HG03135 (cell line): ENCODE data around the gene SHB.

Experiments used
- ATAC-seq: cut with Tn5 transposase; IDR thresholded peaks from one replicate; pipeline ENCODE4 v1.9.1; 2021; ENCODE audit warnings: mild to moderate bottlenecking, moderate library complexity; ENCODE audit not compliant: unreplicated experiment

The SHB gene, protein sequence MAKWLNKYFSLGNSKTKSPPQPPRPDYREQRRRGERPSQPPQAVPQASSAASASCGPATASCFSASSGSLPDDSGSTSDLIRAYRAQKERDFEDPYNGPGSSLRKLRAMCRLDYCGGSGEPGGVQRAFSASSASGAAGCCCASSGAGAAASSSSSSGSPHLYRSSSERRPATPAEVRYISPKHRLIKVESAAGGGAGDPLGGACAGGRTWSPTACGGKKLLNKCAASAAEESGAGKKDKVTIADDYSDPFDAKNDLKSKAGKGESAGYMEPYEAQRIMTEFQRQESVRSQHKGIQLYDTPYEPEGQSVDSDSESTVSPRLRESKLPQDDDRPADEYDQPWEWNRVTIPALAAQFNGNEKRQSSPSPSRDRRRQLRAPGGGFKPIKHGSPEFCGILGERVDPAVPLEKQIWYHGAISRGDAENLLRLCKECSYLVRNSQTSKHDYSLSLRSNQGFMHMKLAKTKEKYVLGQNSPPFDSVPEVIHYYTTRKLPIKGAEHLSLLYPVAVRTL

DNA sequence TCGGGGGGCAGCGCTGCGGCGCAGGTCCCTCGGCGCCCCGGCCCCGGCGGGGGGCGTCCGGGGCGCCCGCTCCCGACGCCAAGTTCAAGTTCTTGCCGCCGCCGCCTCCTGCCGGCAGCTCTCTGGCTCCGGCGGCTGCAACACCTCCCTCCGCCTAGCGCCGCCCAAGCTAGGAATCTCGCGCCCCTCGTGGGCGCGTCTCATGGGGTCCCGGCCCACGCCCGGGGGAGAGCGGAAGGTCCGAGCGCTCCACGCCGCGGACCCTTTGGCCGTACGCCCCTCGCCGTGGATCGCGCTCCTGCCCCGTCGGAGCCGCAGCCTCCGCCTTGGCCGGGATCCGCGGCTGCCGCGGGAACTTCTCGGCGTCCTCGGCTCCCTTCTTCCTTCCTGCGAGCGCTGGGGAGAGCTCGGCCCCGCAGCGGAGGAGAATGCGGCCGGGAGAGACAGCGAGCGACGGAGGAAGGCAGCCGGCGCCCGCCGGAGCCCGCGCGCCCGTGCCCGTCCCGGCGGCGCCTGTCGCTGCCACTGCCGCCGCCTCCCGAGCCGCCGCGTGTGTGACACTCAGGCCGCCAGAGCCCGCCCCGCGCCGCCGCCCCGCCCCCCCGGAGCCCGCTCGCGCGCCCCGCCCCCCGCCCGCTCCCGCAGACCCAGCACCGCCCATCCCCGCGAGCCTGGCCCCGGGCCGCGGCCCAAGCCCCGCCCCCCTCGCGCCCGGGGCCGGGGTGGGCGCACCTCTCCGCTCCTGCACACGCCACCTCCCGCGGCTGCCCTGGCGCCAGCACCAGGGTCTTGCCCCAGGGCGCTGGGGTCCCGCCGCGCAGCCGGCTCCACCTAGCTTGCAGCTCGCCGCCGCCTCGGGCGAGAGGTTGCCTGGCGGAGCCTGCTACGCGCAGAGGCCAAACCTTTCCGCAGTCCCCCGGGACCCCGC is at the start of gene SHB:
Gene SHB (minus strand): TSS at position 527 of the 928 bp plus-strand sequence. CDS start 582 bp downstream, outside the sequence.
- peak; percentile 44 for ATAC-seq

DNA sequence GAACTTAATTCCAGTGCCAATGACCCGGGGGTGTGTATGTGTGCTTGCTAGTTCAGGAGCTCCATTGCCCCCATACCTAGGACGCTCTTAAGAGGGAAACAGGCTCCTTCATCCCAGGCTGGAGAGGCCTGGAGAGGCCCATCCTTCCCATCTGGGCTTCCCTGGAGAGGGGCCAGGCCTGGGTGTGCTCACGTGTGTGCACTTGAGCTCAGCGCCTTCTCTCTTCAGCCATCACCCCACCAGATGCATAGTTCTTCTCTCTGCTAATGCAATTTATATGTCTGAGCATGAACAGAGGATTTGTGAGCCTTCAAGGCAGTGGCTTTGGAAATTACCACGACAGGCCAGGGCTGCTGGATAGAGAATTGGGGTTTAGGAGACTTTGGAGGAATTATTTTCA is 48.6 kb upstream of the SHB start:
- no peak for ATAC-seq

DNA sequence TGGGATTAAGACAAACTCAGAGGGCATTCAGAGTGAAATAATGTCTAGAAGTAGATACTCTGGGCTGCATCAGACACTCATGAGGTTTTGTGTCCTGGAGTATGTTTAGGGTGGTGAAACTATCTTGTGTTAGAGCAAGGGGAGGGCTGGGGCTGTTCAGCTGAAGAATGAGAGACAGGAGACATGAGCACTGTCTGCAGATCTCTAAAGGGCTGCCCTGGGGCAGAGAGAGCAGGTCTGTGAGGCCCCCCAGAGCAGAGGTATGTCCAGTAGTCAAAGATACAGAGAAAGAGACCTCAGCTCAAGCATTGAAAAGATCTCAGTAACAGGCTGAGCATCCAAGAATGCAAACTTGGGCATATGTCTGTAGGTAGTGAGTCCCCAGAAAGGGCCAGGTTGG is 45.9 kb upstream of the SHB start:
- no peak for ATAC-seq

DNA sequence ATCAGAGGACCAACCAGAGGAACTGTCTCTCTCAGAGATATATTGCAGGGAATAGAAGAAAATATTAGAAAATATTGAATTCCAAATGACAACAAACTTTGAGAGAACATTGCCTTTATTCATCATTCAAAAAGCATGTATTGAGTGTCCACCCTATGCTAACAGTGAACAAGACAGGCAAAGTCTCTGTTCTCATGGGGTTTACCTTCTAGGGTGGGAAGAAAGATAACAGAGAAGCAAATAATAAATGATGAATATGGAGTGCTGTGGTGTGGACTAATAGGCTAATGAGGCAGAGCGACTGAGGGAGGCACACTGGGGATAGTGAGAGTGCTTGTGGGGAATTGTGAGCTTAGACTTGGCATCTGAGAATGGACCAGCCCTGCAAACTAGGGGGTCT is 43.4 kb upstream of the SHB start:
- no peak for ATAC-seq

DNA sequence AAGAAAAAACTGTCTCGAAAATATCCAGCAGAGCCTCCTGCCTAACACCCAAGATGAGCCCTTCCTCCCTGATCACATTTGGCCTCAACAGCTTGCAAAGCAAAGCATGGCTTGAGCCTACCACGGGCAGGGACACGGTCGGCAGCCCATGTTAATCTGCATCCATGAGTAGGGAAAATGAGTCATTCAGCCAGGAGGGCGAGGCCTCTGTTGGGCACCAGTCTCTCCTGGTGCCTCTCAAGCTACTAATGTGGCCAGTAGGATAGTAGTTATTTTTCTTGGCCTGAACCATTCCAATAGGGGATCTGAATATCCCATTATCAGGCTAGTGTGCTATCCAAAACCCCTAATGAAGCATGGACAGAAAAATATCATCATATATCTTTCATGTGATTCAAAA is 43.0 kb upstream of the SHB start:
- ATAC-seq, result no peak

DNA sequence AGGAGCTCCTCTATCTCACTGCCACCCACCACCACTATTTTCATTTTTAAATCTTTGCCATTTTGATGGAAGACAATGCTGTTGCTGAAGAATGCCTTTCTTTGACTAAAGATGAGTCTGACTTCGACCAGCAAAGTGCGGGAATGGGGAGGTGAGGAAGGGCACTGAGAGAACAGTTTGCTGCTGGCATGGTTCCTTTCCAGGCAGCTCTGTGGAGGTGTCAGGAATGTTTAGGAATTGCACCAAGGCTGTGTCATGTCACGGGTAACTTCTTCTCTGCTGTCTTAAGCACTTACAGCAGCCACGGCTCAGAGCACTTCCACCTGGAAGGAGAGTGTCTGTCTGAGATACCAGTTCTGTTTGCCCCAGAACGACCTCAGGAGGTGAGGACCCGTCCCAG is 41.4 kb upstream of the SHB start:
- ATAC-seq, result no peak

DNA sequence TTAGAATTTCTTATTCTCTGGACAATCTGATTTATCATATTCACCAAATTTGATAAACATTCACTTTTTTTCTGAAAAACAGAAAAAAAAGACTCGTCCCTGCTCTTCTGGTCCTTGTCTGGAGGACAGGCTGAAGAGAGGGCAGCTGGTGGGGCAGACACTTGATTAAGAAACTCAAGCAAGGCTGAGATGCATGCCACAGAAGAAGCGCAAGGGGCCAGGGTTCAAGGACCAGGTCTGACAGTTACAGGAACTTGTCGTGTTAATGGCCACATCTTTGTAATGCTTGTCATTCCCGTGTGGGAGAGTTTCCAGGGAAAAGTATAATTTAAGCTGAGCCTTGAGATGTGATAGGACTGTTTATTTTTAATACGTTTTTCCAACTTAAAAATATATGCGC is 40.6 kb upstream of the SHB start:
- ATAC-seq, result no peak

DNA sequence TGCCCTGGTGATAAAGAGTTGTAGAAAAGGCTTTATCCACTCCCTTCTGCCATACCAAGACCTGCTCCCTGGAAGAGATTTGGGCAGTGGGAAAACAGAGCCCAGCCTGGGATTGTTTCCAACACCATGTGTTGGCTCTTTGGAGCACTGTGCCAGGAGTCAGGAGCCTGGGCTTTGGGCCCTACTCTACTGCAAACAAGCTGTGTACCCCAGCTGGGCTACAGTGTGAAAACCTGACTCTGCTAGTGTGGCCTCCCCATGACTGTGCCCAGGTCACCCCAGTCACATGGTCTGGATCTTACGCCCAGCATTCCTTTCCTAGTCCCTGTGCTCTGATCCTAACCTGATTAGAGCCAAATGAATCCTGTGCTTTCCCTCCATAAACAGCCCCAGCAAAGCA is 39.3 kb upstream of the SHB start:
- ATAC-seq, result no peak

DNA sequence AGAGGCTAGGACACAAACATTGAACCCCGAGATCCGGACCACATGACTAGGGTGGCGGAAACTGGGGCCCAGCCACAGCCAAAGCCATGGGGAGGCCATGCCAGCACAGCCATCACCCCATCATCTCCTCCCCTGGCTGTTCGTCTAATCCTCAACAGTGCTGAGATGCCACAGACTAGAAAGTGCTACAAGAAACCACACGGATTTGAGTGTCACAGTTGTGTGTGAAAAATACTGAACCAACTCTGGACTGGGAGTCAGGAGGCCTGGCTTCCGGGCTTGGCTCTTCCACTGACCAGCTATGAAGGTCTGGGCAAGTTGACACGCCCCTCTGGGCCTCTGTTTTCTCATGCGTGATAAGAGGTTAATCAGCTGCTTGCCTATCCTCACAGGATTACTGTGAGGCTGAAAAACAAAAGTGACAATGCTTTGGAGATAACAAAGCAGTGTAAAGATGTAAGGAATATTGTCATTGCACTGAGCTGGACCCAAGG is 38.8 kb upstream of the SHB start:
- no peak for ATAC-seq

DNA sequence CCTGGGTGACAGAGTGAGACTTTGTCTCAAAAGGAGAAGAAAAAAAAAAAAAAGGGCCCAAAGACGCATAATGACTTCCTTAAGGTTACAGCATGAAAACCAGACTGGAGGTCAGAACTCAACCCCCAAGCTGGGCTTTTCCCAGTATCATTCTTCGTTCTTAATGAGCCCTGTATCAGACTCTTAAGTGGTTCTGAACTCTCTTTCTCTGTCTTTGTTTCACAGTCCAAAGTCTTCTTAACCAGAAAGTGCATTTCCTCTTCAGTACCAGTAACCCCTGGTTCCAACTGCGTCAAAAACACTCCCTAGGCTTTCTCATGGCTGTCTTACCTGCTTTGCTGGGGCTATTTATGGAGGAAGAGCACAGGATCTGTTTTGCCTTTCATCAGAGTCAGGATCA is 38.4 kb upstream of the SHB start:
- no peak for ATAC-seq

DNA sequence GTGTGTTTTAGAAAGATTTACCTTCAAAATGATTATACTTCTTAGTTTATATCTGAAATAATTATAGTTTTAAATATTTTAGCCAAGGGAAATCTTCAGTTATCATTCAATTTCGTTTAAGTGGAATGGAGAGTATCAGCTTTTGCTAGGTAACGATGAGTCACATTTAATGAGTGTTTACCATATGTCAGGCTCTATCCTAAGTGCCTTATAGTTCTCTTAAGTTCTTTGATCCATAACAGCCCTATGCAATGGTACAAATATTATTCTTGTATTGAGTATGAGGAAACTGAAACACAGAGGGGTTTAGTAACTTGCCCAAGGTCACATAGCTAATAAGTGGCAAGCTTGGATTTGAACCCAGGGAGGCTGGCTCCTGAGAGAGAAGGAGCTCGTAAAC is 37.5 kb upstream of the SHB start:
- no peak for ATAC-seq

DNA sequence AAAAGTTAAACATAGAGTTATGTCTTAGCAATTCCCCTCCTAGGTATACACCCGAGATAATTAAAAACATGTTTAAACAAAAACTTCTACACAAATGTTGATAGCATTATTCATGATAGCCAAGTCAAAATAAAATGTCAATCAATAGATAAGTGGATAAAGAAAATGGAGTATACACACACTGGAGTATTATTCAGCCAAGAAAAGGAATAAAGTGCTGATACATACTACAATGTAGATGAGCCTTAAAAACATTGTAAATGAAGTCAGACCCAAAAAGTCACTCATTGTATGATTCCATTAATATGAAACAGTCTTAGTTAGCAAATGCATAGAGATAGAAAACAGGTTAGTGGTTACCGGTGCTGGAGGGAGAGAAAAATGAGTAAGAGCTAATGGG is 34.3 kb upstream of the SHB start:
- ATAC-seq, result no peak

DNA sequence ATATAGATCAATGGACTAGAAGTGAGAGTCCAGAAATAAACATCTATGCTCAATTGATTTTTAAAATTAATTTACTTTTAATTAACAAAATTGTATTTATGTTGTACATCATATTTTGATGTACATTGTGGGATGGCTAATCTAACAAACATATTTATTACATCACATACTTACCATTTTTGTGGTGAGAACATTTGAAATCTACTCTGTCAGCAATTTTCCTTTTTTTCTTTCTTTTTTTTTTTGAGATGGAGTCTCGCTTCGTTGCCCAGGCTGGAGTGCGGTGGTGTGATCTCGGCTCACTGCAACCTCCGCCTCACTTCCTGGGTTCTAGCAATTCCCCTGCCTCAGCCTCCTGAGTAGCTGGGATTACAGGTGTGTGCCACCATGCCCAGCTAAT is 32.4 kb upstream of the SHB start:
- no peak for ATAC-seq

DNA sequence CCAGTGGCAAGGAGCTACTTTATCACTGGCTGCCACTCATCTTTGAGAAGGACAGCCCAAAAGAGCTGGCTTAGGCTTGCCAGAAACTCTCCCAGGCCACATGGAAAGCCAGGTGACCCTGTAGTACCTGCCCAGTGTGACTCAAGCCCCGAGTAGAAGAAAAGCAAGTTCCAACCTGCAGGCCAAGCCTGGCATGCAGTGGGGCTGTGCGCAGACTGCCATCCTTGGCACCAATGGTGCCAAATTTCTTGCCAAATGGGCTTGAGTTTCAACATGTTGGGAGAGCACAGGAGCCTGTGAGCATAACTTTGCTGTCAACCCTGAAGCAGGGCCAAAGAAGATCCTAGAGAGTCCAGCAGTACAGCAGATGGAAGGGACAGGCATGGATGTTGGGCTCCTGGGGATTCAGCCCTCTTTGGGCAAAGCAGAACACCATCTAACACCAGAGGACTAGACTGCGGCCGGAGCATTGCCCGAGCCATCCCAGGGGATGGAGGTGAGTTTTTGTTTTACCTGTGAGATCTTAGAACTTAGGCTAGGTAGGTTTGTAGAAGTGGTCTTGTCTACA is 27.3 kb upstream of the SHB start:
- no peak for ATAC-seq

DNA sequence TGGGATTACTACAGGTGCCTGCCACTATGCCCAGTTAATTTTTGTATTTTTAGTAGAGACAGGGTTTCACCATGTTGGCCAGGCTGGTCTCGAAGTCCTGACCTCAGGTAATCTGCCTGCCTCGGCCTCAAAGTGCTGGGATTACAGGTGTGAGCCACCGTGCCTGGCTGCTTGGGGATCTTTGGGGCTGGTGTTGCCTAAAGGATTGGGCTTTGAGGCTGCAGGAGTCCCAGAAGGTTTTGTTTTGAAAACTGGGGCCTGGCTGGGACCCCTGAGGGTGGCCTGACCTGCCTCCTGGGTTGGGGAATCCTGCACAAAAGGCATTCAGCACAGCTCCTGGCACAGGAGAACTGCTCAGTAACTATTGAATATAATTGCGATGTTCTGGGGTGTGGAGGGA is 25.1 kb upstream of the SHB start:
- no peak for ATAC-seq

DNA sequence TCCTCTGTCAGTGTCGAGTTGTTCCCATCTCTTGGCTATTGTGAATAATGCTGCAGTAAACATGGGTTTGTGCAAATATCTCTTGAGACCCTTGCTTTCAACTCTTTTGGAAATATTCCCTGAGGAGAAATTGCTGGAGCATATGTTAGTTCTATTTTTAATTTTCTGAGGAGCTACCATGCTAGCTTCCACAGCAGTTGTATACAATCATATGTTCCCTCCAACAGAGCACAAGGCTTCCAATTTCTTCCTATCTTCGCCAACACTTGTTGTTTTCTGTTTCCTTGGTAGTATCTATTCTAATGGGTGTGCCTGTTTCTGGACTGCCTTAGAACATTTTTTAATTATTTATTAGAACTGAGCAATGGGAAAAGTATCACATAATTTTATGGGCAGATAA is 23.6 kb upstream of the SHB start:
- ATAC-seq, result no peak

DNA sequence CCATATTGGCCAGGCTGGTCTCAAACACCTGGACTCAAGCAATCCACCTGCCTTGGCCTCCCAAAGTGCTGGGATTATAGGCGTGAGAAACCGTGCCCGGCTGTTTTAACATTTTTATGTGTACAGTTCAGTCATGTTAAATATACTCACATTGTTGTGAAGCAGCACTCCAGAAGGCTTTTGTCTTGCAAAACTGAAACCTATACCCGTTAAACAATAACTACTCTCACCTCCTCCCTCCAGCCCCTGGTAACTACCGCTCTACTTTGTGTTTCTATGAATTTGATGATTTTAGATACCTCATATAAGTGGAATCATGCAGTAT is 23.1 kb upstream of the SHB start:
- no peak for ATAC-seq

DNA sequence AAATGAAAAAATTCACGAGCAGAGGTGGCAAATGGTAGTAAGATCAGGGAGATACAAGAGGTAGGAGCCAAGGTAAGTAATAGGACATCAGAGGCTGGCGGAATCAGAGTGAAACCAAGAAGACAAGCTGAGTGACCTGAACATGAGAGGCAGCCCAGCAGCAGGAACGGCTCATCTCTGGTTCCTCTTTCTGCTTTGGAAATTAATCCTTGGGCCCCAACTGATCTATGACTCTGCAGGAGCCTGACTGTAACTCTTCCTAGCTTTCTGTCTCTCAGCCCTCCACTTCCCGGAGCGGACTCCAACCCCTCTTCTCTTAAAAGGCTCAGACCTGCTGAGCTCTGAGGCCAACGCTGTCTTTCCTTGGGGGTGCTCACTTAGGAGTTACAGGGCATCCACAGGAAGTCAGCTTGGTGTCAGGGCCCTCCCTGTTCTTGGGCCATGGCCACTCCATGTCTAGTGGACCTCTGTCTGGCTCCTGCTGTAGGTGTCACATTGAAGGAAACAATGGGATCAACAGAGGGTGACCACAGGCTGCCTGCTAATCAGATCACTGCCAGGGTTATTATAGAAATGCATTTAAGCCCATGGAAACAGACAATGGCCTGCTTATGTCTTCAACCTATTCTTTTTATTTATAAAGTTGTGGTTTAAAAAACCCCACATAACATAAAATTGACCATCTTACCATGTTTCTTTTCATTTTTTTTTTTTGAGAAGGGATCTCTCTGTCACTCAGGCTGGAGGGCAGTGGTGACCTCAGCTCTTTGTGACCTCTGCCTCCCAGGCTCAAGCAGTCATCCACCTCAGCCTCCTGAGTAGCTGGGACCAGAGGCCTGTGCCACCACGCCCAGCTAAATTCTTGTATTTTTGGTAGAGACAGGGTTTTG is 22.5 kb upstream of the SHB start:
- peak; percentile 54 for ATAC-seq

DNA sequence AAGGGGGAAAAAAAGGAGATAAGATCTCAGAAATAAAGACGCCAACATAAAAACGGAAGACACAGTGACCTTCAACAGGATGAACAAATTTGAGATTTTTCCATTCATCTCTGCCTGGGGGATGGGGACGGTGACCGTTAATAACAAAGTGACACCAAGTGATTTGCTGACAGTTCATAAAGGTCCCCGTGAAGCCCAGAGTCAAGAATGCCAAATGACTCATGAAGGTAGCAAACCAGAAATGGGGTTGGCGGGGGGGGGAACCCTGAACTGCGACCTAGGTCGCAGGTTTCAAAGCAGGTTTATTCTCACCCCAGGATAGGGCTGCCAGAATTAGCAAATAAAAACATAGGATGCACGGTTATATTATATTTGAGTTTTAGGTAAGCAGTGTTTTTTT is 21.1 kb upstream of the SHB start:
- no peak for ATAC-seq

DNA sequence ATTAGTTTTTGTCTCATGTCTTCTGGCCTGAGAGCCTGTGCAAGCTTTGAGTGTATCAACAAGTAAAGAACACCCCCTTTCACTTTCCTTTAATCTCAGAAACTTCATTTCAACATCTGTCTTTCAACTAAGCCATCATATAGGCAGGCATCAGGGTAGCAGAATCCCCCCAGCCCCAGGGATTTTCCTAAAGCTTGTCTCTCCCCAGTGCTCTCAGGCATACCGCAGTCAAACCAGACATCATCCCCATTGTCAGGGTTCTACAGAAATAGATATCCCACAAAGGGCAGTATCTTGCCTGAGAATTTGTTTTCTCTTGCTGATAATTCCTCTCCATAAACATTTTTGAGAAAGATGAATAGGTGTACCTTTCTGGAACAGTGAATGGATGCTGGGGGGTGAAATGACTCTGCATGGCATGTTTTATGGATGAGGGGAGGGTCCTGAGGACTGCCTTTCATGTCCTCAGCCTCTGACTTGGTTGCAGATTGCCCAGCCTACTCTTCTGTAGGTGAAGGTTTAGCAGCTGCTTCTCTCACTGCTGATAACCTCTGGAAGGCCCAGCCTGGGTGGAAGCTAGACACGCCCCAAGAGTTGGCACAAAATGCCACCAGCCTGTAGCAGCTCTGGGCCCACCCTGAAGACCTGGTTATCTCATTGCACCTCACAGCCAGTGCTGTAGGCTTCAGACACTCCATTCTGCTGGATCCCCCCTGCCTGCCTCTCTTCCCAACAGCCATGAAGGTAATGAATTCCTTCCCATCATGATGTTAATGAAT is 20.5 kb upstream of the SHB start:
- no peak for ATAC-seq
